Activated CD4-positive, alpha-beta T cell treated with anti-CD3 and anti-CD28 coated beads for 24 hours (primary cell): ENCODE data around the gene AK8.
"Not testable (repeated sequence)": the region's sequence is repeated elsewhere in the genome, so short reads cannot be mapped to it uniquely, and the experiment has no call there.

Experiments
- DNase-seq, 2 donors: peaks; one replicate each; pipeline ENCODE4 v3.0.0-alpha.2; 2020; ENCODE audit warnings: low read depth in 2 of 2

The AK8 gene

DNA sequence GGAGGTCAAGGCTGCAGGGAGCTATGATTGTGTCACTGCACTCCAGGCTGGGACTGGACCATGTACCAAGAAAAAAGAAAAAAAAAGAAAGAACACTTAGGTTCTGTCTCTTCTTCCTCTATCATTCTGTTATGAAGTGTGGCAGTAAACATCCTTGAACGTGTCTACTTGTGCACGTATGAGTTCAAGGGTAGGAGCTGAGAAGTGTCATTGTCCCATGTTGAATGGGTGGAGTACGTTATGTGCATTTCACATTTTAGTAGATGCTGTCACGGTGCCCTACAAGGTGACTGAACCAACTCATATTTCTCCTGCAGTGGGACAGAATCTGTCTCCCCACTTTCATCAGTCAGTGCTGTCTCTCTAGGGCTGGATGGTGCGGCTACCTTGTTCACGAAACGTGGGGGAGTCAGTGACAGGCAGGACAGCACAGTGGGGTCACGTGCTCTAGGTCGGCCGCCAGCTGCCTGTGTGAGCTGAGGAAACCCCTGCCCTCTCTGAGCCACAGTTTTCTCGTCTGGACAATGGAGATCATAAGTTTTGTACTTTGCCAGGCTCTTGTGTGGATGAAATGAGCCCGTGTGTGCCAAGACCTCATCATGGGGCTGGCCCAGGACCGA is 160.6 kb downstream of the AK8 start:
- DNase-seq: no peak

DNA sequence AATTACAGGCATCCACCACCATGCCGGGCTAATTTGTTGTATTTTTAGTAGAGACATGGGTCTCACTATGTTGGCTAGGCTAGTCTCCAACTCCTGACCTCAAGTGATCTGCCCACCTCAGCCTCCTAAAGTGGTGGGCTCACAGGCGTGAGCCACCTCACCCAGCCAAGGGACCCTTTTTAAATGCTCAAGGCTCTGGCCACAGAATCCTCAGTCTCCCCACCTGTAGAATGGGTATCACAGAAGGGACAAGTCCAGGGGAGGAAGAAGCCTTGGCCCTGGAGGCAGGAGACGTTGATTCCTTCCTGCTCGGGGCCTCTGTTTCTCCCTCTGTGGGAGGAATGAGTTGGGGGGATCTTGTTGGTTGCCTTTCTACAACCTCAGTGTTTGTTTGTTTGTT is 162.1 kb downstream of the AK8 start:
- DNase-seq: no peak

- no peak for DNase-seq
Measured at GRCh38 chr9:132712753-132713152, 165.3 kb downstream of the AK8 start.

DNA sequence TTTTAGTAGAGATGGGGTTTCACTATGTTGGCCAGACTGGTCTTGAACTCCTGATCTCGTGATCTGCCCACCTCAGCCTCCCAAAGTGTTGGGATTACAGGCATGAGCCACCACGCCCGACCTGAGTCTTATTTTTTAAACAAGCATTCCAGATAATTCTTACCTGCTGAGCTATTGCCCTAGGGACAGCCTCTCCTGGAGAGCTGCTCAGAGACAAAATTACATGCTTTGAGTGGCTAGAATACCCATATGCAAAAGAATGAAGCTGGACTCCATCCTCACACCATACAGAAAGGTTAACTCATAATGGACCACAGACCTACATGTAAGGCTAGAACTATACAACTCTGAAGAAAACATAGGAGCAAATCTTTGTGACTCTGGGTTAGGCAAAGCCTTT is 166.2 kb downstream of the AK8 start:
- no peak for DNase-seq

DNA sequence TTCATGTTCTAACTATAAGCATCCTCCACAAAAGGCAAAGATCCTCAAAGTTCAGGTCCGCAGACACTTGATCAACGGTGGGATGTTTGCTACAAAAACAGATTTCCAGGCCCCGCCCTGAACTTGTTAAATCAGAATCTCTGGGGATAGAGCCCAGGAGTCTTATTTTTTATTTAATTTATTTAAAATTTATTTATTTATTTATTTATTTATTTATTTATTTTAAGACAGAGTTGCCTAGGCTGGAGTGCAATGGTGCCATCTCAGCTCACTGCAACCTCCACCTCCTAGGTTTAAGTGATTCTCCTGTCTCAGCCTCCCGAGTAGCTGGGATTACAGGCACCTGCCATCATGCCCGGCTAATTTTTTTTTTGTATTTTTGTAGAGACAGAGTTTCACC is 166.9 kb downstream of the AK8 start:
- not testable (repeated sequence) for DNase-seq

DNA sequence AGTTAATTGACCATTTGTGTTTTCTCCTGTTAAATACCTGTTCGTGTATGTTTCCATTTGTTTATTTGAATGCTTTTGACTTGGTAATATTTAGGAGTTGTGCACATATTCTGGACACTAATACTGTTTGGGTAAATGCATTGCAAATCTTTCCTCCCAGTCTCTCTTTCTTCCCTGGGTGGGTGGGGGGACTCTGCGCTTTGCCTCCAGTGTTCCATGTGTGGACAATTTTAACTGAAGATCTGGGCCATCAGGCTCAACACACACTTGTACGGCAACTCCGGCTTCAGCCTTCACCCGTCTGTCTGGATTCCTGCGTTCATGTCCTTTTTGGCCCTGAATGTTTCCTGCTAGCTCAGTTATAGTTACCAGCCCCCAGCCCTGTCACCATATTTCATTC is 167.8 kb downstream of the AK8 start:
- DNase-seq: no peak

- no peak for DNase-seq
Measured at GRCh38 chr9:132708769-132709430, 169.2 kb downstream of the AK8 start.

DNA sequence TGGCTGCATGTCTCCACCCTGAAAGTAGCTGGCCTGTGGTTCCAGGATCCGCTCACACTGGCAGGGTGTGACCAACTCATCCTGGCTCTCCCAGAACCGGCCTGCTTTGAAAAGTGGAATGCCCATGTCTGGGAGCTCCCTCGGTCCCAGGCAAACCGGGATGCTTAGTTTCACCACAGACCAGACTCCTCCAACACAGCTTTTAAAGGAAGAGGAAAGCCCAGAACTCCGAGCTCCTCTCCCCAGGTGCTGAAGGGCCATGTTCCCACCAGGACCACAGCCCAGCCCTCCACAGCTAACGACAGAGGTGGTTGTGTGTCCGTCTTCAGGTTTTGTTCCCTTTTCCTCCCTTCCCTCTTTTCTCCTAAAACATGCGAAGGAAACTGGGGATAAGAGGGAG is 169.8 kb downstream of the AK8 start:
- DNase-seq: no peak

DNA sequence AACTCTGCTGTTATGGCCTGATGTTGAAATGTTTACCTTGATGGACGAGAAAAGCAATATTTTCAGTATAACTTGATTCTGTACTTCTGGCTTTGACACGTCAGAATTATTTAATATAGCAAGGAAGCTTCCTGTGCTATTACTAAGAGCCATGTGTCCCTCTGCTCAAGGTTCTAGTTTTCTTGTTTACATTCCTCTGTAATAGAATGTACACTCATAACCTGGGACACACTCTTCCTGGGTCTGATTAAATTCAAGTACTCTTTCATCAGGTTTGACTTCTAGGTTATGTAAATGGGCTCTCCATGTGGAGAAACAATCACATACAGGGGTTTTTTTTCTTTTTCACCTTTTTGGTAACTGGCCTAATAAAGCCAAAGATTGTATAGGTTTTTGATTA is 174.7 kb downstream of the AK8 start:
- DNase-seq: no peak

DNA sequence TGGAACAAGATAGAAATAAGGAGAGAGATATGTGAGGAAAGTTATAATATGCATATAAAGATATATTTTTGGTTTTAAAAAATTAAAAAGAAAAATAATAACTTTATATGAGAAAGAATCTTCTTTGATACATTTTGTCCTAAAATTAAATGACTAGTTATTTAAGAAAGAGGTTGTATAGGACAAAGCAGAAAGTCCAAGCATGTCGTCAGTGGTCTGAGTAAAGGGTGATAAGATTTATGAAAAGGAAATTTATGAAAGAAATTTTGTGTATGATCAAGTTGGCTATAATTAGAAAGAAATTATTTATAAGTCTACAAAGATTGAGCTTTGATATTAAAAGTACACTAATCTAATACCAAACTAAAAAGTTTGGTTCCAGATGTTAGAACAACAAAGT is 175.8 kb downstream of the AK8 start:
- no peak for DNase-seq

- no peak for DNase-seq
Measured at GRCh38 chr9:132699956-132700355, 178.1 kb downstream of the AK8 start.

DNA sequence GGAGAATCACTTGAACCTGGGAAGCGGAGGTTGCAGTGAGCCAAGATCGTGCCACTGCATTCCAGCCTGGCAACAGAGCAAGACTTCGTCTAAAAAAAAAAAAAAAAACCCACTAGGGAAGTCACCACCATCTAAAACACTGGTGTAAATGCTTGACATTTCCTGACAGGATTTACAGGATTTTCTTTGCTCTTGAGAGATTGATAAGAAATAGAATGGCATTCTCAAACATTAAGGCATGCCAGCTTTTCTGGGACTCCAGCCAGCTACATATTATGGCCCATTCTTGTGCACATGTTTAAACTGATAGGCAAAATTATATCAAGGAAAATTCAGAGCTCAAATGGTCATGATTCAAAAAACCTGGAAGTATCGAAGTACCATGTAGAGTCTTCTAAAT is 179.1 kb downstream of the AK8 start:
- no peak for DNase-seq

GRCh38 chr9:132697230-132697629 is 180.9 kb downstream of the AK8 start:
- DNase-seq: no peak

- DNase-seq: no peak
Measured at GRCh38 chr9:132694144-132694543, 183.9 kb downstream of the AK8 start.

DNA sequence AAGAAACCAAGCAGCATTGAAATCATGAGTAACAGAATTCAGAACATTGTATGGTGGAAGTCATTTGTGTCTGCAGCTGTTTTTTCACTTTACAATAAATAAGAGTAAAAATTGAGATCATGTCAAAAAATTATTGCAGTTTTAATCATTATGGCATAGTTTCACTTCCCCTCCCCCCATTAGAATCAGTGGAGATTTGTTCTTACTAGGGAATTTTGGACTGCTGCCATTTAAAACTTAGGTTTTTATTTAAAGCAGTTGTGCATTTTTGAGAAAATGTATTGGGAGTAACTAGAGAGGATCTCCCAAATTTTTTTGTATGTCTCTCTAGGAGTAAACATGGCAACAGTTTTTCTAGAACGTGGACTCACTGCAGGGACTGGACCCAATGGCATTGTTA is 187.4 kb downstream of the AK8 start:
- no peak for DNase-seq

DNA sequence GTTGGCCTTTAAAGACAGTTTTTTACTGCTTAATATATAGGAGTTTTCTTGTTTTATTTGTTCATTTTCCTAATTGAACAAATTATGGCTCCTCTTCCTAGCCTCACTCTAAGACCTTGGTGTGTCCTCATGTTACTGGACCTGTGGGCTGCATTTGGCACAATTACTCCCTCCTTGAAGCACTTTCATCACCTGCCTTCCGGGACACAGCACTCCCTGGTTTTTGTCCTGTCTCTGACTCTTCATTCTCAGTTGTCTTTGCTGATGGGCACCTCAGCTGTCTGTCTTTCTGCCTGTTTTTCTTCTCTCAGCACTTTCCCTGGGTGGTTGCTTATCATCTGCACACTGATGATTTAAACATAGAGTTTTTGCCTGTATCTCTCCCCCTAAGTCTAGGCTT is 194.2 kb downstream of the AK8 start:
- DNase-seq: no peak

- DNase-seq: no peak
Measured at GRCh38 chr9:132681561-132681960, 196.5 kb downstream of the AK8 start.

DNA sequence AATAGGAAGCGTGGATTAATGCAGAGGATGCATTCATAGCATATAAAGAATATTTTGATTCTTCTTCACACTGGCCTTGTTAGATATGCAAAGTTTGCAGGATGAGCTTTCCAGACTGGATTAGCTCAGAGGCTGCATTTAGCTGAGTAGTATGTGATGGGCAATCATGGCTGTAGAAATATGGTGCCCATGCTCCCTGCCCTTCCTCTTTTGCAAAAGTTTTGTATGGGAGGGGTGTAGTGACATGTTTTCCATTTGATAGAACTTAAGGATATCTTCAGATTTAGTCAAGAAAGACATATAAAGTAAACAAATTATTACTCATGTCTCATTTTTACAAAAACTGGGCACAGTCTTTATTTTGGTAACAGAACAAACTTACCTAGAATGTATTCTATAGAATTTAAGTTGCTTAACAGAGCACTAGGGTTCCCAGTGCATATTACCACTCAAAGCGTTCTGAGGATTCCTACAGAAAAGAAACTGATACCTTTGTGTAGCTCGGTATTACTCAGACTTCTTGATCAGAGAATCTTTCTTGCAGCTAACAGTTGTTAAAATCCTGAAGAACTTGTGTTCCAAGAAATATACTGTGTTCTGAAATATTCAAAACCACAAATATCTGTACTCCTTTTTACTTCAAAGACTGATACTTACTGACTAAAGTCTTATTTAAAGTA is 198.0 kb downstream of the AK8 start:
- DNase-seq: no peak

- DNase-seq: no peak
Measured at GRCh38 chr9:132677976-132678375, 200.1 kb downstream of the AK8 start.
